ENCODE data around the gene GNAS-AS1. TPM values are rescaled to one million over a fixed set of nuclear protein-coding genes. Genes with fewer than 3 reads are reported as not detected.

The GNAS-AS1 gene
- total RNA-seq, 1 experiment from 2014 or later = 0.59 TPM

DNA sequence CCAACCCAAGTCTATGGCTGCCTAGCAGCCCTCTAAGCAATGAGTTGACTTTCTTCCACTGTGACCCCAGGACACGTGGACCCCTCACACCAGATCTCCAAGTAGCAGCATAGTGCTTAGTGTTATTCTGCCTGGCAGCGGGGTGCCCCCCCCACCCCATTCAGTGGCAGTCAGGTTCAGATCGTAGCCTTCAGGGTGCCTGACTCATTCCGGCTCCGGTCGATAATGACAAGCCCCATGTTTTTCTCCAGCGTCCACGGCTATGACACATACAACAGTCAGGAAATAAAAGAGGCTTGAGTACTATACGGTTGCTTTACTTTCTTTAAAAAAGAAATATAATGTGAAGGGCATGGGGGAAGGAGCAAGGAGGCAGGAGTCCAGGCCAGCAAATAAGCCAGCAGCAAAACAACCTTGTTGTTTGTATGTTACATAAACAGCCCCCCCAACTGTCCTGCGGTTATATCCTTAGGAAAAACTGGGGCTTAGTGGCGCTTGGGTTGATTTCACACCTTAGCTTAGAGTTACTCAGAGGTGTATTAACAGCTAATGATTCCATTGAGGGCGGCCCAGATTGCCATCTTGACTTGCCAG lies 24.9 kb upstream of the GNAS-AS1 start:
- Mint-ChIP-seq H3K9me3 (ENCODE audit: low read depth, unreplicated experiment) (peaks cover 2% of the 10 kb centered on the region), H3K4me3 (ENCODE audit: low read depth, unreplicated experiment) (peak overlapping the region; percentile 29), H3K4me1 (ENCODE audit: low read depth, unreplicated experiment) (peaks cover 22% of the 10 kb centered on the region), H3K36me3 (ENCODE audit: insufficient read depth, unreplicated experiment) (peaks cover 10% of the 10 kb centered on the region), H3K27me3 (ENCODE audit: unreplicated experiment) (no peaks in the 10 kb centered on the region), H3K27ac (ENCODE audit: unreplicated experiment) (peak overlapping the region; percentile 64)
- DNase-seq = peak; percentile 88
- intact Hi-C loops (cut with micrococcal nuclease; ENCODE audit: unreplicated experiment) = loop anchor here (1.0 kb wide), 1 partner anchor 69 kb away; no protein-coding TSS in a partner anchor
- CTCF ChIA-PET = interaction anchor here (1.0 kb wide), 1 partner anchor 95 kb away, joined by 3 read pairs; no protein-coding TSS in a partner anchor
- BruUV-seq (replicated peaks) = no TSS peak
- TF ChIP-seq, protein P1, sequence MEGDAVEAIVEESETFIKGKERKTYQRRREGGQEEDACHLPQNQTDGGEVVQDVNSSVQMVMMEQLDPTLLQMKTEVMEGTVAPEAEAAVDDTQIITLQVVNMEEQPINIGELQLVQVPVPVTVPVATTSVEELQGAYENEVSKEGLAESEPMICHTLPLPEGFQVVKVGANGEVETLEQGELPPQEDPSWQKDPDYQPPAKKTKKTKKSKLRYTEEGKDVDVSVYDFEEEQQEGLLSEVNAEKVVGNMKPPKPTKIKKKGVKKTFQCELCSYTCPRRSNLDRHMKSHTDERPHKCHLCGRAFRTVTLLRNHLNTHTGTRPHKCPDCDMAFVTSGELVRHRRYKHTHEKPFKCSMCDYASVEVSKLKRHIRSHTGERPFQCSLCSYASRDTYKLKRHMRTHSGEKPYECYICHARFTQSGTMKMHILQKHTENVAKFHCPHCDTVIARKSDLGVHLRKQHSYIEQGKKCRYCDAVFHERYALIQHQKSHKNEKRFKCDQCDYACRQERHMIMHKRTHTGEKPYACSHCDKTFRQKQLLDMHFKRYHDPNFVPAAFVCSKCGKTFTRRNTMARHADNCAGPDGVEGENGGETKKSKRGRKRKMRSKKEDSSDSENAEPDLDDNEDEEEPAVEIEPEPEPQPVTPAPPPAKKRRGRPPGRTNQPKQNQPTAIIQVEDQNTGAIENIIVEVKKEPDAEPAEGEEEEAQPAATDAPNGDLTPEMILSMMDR (IDR thresholded peaks at IDR 0.05; ENCODE audit: unreplicated experiment) = no peak

DNA sequence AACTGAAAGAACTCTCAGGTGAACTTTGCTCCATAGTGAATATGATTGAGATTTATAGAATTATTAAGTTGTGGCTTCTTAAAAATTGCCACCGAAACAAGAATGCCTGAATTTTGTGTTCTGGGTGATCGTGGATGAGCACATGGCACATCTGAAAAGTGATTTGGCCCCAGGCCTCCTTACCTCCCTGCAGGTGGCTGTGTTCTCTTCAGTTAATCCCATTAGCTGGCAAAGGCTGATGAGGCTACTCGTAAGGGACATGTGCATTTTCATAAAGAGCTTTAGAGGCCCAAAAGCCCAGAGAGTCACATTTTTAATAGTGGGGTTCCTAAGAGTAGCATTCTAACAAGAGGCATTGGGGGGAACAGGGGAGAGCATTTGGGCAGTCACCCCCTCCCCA lies 24.4 kb upstream of the GNAS-AS1 start:
- CTCF ChIA-PET = interaction anchor here (0.7 kb wide), 1 partner anchor 204 kb away, joined by 3 read pairs; no protein-coding TSS in a partner anchor
- peak overlapping the region; percentile 64 for H3K27ac Mint-ChIP-seq (ENCODE audit: unreplicated experiment)
- intact Hi-C loops (cut with micrococcal nuclease; ENCODE audit: unreplicated experiment) = no loop called here
- TF ChIP-seq, protein P1 (IDR thresholded peaks at IDR 0.05; ENCODE audit: unreplicated experiment) = no peak
- no TSS peak for BruUV-seq (replicated peaks)
- no peak for DNase-seq
- peaks cover 10% of the 10 kb centered on the region for H3K36me3 Mint-ChIP-seq (ENCODE audit: insufficient read depth, unreplicated experiment)
- peak overlapping the region; percentile 29 for H3K4me3 Mint-ChIP-seq (ENCODE audit: low read depth, unreplicated experiment)
- peaks cover 2% of the 10 kb centered on the region for H3K9me3 Mint-ChIP-seq (ENCODE audit: low read depth, unreplicated experiment)
- peaks cover 27% of the 10 kb centered on the region for H3K4me1 Mint-ChIP-seq (ENCODE audit: low read depth, unreplicated experiment)
- no peaks in the 10 kb centered on the region for H3K27me3 Mint-ChIP-seq (ENCODE audit: unreplicated experiment)

DNA sequence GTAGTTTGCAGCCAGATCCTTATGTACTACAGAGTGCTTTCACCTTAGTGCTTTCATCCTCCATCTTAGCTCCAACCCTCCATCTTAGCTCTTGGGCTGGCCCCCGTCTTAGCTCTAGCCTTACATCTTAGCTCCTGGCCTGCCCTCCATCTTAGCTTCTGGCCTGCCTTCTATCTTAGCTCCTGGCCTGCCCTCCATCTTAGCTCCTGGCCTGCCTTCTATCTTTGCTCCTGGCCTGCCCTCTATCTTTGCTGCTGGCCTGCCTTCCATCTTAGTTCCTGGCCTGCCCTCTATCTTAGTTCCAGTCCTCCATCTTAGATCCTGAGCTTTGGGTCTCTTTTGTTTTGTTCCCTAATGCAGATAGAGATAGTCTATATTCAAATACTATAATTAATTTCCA lies 23.8 kb upstream of the GNAS-AS1 start:
- H3K27ac Mint-ChIP-seq (ENCODE audit: unreplicated experiment) = no peak overlapping the region
- TF ChIP-seq, protein P1 (IDR thresholded peaks at IDR 0.05; ENCODE audit: unreplicated experiment) = no peak
- H3K4me1 Mint-ChIP-seq (ENCODE audit: low read depth, unreplicated experiment) = peaks cover 30% of the 10 kb centered on the region
- H3K4me3 Mint-ChIP-seq (ENCODE audit: low read depth, unreplicated experiment) = no peak overlapping the region
- no peak for DNase-seq
- BruUV-seq (replicated peaks) = no TSS peak
- intact Hi-C loops (cut with micrococcal nuclease; ENCODE audit: unreplicated experiment) = loop anchor here (5.0 kb wide), 2 partner anchors 158 to 583 kb away; partner anchors contain the start of gene ATP5F1E
- peaks cover 2% of the 10 kb centered on the region for H3K9me3 Mint-ChIP-seq (ENCODE audit: low read depth, unreplicated experiment)
- no peaks in the 10 kb centered on the region for H3K27me3 Mint-ChIP-seq (ENCODE audit: unreplicated experiment)
- H3K36me3 Mint-ChIP-seq (ENCODE audit: insufficient read depth, unreplicated experiment) = peaks cover 10% of the 10 kb centered on the region
- CTCF ChIA-PET = interaction anchor here (0.7 kb wide), 1 partner anchor 205 kb away, joined by 3 read pairs; no protein-coding TSS in a partner anchor

DNA sequence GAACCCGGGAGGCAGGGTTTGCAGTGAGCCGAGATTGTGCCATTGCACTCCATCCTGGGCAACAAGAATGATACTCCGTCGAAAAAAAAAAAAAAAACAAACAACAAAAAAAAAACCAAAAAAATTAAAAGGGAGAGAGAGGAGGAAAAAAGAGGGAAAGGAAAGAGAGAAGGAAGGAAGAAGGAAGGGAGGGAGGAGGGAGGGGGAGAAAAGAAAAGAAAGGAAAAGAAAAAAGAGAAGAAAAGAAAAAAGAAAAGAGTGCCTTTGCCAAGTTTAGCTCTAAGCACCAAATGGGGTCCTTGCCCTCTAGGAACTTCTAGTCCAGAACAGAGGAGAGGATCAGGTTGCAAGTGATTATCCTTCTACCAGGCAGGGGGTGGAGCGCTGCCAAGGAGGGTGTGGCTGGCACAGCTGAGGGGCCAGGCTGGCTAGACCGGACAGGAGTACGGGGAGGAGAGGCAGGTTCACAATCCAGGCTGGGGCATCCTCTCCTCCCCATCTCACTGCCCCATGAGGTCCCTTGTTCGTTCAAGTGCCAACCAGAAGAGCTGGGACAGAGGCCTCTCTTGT lies 20.9 kb upstream of the GNAS-AS1 start:
- BruUV-seq (replicated peaks) = no TSS peak
- H3K27ac Mint-ChIP-seq (ENCODE audit: unreplicated experiment) = no peak overlapping the region
- H3K9me3 Mint-ChIP-seq (ENCODE audit: low read depth, unreplicated experiment) = peaks cover 2% of the 10 kb centered on the region
- DNase-seq = peak; percentile 51
- CTCF ChIA-PET = interaction anchor here (0.6 to 0.9 kb wide), 2 partner anchors 230 to 247 kb away, joined by 3 read pairs; no protein-coding TSS in a partner anchor
- H3K4me3 Mint-ChIP-seq (ENCODE audit: low read depth, unreplicated experiment) = no peak overlapping the region
- intact Hi-C loops (cut with micrococcal nuclease; ENCODE audit: unreplicated experiment) = loop anchor here (2.0 to 5.0 kb wide), 4 partner anchors 161 to 586 kb away; partner anchors contain the start of gene ATP5F1E
- H3K4me1 Mint-ChIP-seq (ENCODE audit: low read depth, unreplicated experiment) = peaks cover 30% of the 10 kb centered on the region
- no peaks in the 10 kb centered on the region for H3K27me3 Mint-ChIP-seq (ENCODE audit: unreplicated experiment)
- peaks cover 10% of the 10 kb centered on the region for H3K36me3 Mint-ChIP-seq (ENCODE audit: insufficient read depth, unreplicated experiment)
- TF ChIP-seq, protein P1 (IDR thresholded peaks at IDR 0.05; ENCODE audit: unreplicated experiment) = no peak
